Activated T-cell treated with anti-CD3 and anti-CD28 coated beads, Interleukin-2, amount 50 U/mL, for 72 hours (primary cell): ENCODE results near the gene TMEM187. TPM values are rescaled to one million over a fixed set of nuclear protein-coding genes. Genes with fewer than 3 reads are reported as not detected.
A peak's percentile ranks its signal among the peaks of the same experiment; 100 is the strongest.

Experiments
- ATAC-seq, 2 donors: fragments of 150-1000 bp; cut with Tn5 transposase; replicated peaks in 1 of 2; 2 replicates each; pipeline ENCODE4 v1.10.0; 2021; ENCODE audit warnings: moderate library complexity in 2 of 2, mild to moderate bottlenecking in 1 of 2
- DNase-seq, 2 donors: peaks; one replicate each; pipeline ENCODE4 v3.0.0; 2021 to 2022; ENCODE audit warnings: mixed read lengths in 1 of 2
- H3K27ac Mint-ChIP-seq: one replicate; pipeline ENCODE4 v1.8.0; 2022; ENCODE audit warnings: mild to moderate bottlenecking, moderate library complexity, mixed read lengths
- H3K27me3 Mint-ChIP-seq: one replicate; pipeline ENCODE4 v1.8.0; 2022; ENCODE audit warnings: low read depth, mixed read lengths
- H3K36me3 Mint-ChIP-seq, 2 donors: one replicate each; pipeline ENCODE4 v1.8.0; 2022; ENCODE audit warnings: mixed read lengths in 2 of 2, mild to moderate bottlenecking in 1 of 2; ENCODE audit not compliant: insufficient read depth in 2 of 2
- H3K4me1 Mint-ChIP-seq: one replicate; pipeline ENCODE4 v1.8.0; 2022; ENCODE audit warnings: low read depth, mixed read lengths
- H3K4me3 Mint-ChIP-seq, 2 donors: one replicate each; pipeline ENCODE4 v1.8.0; 2022; ENCODE audit warnings: mild to moderate bottlenecking in 2 of 2, mixed read lengths in 2 of 2, moderate library complexity in 2 of 2
- H3K9me3 Mint-ChIP-seq, 2 donors: one replicate each; pipeline ENCODE4 v1.8.0; 2022; ENCODE audit warnings: mixed read lengths in 2 of 2
- total RNA-seq, 2 donors: library from RNA; stranded (reverse); gene quantifications; one replicate each; pipeline ENCODE4 v1.2.3, GENCODE V29; 2022

The TMEM187 gene
- total RNA-seq, 2 donors from 2014 or later, result 9.1 to 9.8 TPM

DNA sequence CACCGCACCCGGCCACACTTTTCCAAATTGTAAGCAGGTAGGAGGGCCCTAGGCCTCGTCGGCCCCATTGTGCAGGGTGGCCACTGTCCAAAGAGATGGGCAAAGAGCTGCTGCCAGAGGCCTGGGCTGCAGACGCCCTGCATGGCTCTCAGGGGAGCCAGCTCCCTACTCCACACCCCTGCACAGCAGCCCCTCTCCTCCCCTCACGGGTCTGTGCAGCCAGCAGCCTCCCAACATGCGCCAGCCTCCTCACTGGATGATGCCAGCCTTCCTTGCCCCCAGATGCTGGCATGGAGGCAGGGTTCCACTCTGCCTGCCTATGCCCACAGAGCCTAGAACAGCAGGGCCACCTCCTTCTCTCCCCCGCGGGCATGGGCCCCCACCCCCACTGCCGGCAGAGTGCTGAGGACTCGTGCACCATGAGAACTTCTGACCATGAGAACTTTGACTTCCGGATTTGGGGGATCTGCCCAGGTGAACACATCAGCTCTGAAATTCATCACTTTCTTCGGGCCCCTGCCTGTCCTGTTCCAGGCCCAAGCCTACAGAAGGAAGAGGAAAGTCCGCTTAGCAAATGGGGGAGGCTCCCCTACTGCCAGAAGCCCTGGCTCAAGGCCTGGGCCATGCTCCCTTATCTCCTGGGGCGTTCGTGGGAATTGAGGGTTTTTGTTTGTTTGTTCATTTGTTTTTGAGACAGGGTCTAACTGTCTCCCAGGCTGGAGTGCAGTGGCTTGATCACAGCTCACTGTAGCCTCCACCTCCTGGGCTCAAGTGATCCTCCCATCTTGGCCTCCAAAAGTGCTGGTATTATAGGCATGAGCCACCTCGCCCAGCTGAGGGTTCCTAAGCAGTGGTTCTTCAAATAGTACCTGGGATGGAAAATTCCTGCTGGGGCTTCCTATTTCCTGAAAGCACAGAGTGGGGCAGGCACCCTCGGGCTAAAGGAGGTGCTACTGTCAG is 39.1 kb downstream of the TMEM187 start:
- Mint-ChIP-seq H3K4me3 (no peak overlapping the region), H3K9me3 (no peaks in the 10 kb centered on the region), H3K27ac (no peak overlapping the region)

GRCh38 chrX:154012336-154012991 is 39.9 kb downstream of the TMEM187 start:
- DNase-seq (no peak), ATAC-seq (no peak)
- peaks cover 19% of the 10 kb centered on the region for H3K27me3 Mint-ChIP-seq
- no peak overlapping the region for H3K27ac Mint-ChIP-seq
- H3K4me3 Mint-ChIP-seq, result no peak overlapping the region
- no peaks in the 10 kb centered on the region for H3K9me3 Mint-ChIP-seq
- H3K4me1 Mint-ChIP-seq, result peaks cover 21% of the 10 kb centered on the region
- H3K36me3 Mint-ChIP-seq, result peaks cover 4 to 12% of the 10 kb centered on the region in 2 donors

More for the DNA sequence above, 39.1 kb downstream of the TMEM187 start:
- Mint-ChIP-seq H3K36me3 (peaks cover 4 to 12% of the 10 kb centered on the region in 2 donors), H3K27me3 (peaks cover 19% of the 10 kb centered on the region), H3K4me1 (peaks cover 21% of the 10 kb centered on the region)
- no peak for DNase-seq
- ATAC-seq, result no peak

- no peaks in the 10 kb centered on the region for H3K9me3 Mint-ChIP-seq
- ATAC-seq (no peak), DNase-seq (no peak)
- H3K27me3 Mint-ChIP-seq, result peaks cover 13% of the 10 kb centered on the region
- peaks cover 18% of the 10 kb centered on the region for H3K4me1 Mint-ChIP-seq
- peaks cover 0 to 10% of the 10 kb centered on the region in 2 donors for H3K36me3 Mint-ChIP-seq
- no peak overlapping the region for H3K27ac Mint-ChIP-seq
- no peak overlapping the region for H3K4me3 Mint-ChIP-seq
Measured at GRCh38 chrX:154013001-154013421, 40.5 kb downstream of the TMEM187 start.

DNA sequence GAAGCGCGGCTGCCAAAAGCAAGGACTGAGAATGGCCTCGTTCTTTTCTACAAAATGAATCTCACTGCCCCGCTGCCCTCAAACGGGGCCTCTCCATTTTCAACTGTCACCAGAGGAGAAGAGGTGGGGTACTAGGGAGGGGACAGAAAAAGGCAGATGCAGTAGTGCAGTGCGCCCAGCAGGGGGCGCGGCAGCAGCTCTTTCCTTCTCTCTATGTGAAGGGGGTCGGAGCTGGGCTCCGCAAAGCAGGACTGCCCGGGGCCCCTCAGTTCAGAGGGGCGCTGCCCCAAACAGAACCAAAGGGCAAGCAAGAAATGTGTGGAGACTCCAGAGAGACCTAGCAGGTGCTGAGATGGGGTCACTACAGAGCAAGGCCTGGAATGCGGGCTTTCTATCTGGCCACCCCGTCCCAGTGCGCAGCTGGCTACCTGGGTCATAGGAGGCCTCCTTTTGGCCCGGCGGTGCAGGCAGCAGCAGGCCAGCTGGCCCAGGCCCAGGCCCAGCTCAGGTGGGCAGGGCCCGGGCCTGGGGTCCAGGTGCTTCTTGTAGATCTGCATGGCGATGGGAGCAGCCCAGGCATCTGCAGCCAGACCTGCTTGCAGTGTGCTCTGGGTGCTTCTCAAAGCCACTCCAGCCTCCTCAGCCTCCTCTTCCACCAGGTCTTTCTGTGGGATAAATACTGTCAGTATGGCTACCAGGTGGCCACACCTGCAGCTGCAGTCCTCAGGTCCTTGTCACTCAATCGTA is 41.2 kb downstream of the TMEM187 start:
- peaks cover 5% of the 10 kb centered on the region for H3K27me3 Mint-ChIP-seq
- ATAC-seq (peak; percentile 72 to 75), DNase-seq (peak; percentile 46 to 50)
- H3K4me3 Mint-ChIP-seq, result no peak overlapping the region
- H3K9me3 Mint-ChIP-seq, result no peaks in the 10 kb centered on the region
- H3K4me1 Mint-ChIP-seq, result peaks cover 15% of the 10 kb centered on the region
- H3K27ac Mint-ChIP-seq, result no peak overlapping the region
- H3K36me3 Mint-ChIP-seq, result peaks cover 0 to 9% of the 10 kb centered on the region in 2 donors

DNA sequence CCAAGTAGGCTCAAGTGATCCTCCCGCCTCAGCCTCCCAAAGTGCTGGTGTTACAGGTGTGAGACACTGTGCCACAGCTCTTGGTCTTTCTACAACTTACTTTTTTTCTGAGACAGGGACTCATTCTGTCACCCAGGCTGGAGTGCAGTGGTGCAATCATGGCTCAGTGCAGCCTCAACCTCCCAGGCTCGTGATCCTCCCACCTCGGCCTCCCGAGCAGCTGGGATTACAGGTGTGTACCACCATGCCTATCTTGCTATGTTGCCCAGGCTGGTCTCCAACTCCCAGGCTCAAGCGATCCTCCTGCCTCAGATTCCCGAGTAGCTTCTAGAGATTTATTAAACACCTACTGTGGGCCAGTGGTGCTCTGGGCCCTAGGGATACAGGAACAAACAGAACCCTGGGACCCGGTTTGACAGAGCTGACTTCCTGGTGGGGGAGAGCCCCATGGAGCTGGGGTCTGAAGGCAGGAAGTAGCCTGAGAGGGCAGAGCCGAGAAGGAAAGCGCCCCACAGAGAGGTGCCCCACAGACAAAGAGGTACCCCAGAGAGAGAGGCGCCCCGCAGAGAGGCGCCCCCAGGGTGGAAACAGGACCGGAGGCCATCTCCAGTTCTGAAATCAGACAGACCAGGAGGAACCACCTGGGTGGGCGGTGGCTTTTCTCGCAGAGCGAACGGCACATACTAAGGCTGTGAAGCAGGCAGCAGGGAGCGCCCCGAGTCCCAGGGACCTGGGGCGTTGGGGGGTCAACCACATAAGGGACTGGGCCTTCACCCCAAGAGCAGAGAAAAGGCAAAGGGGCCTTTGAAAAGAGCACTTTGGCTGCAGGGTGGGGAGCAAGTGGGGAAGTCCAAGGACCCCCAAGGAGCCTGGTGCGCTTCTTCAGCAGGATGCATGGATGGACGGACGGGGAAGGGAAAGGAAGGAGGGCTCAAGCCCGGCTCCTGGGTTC is 42.2 kb downstream of the TMEM187 start:
- ATAC-seq (no peak), DNase-seq (no peak)
- peaks cover 15% of the 10 kb centered on the region for H3K4me1 Mint-ChIP-seq
- no peak overlapping the region for H3K27ac Mint-ChIP-seq
- H3K9me3 Mint-ChIP-seq, result no peaks in the 10 kb centered on the region
- H3K4me3 Mint-ChIP-seq, result peak overlapping the region in 1 of 2 donors; percentile 20
- H3K36me3 Mint-ChIP-seq, result peaks cover 0 to 11% of the 10 kb centered on the region in 2 donors
- H3K27me3 Mint-ChIP-seq, result peaks cover 5% of the 10 kb centered on the region

DNA sequence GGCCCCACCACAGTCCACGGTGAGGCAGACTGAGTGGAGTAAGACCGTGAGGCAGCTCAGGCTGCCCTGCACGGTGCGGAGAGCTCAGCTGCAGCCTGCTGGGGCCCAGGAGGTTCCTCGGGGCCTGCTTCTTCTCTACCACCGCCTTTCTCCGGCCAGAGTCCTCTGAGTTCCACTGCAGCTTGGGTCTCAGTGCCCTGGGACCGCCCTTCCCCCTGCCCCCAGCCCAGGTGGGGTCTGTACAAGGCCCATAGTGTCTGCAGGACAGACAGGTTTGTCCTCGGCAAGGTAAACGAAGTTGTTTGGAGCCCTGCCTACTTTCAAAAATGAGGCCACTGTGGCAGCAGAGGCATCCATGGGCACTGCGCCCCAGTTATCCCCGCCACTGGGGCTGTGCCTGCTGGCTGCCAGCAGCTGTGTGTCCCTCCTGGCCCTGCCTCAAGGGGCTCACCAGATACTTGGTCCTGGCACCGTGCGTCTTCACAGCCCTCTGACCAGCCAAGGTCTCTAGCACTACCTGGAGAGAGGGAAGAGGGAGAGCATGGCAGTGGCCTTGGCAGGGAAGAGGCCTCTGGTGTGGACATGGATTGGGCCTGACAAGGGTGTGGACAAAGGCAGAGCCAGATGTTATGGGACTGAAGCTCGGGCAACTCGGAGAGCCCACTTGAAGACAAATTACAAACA is 43.2 kb downstream of the TMEM187 start:
- Mint-ChIP-seq H3K27ac (no peak overlapping the region), H3K4me1 (peaks cover 18% of the 10 kb centered on the region), H3K36me3 (peaks cover 0 to 11% of the 10 kb centered on the region in 2 donors), H3K27me3 (peaks cover 5% of the 10 kb centered on the region), H3K9me3 (no peaks in the 10 kb centered on the region), H3K4me3 (no peak overlapping the region)
- DNase-seq (no peak), ATAC-seq (no peak)

- no peak overlapping the region for H3K4me3 Mint-ChIP-seq
- no peaks in the 10 kb centered on the region for H3K9me3 Mint-ChIP-seq
- no peak for DNase-seq
- no peak for ATAC-seq
- H3K27ac Mint-ChIP-seq, result no peak overlapping the region
- H3K36me3 Mint-ChIP-seq, result peaks cover 0 to 10% of the 10 kb centered on the region in 2 donors
- H3K4me1 Mint-ChIP-seq, result peaks cover 26% of the 10 kb centered on the region
- H3K27me3 Mint-ChIP-seq, result peaks cover 5% of the 10 kb centered on the region
Measured at GRCh38 chrX:154016366-154017076, 44.0 kb downstream of the TMEM187 start.

DNA sequence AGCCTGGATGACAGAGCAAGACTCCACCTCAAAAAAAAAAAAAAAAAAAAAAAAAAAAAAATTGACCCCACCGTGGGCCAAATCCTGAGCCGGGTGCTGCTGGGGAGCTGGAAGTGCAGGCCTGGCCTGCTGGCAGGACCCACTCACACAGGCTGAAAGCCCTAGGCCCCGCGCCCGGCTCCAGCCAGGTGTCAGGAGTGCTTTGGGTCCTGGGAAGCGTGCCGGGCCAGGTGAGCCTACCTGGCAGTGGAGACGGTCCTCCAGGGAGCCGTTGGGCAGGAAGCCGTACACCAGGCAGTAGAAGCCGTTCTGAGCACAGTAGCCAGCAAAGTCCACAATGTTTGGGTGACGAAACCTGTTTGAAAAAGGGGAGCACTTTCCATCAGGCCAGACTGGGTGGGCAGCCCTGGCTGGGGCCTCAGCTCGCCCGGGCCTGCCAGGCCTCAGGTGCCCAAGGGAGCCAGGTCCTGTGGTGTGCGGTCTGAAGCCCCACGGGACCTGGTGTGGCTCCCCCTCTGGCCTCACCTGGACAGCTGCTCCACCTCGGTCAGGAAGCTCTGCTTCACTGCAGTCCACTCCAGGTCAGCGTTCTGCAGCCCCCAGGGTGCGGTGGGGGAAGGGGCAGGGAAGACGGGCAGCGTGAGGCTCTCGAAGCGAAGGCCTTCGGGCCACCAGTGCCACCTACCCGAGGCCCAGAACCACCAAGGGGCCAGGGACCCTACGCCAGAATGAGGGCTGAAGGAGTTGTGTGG is 45.4 kb downstream of the TMEM187 start:
- Mint-ChIP-seq H3K9me3 (no peaks in the 10 kb centered on the region), H3K36me3 (peaks cover 0 to 7% of the 10 kb centered on the region in 2 donors), H3K4me3 (peak overlapping the region; percentile 85 to 90), H3K4me1 (peaks cover 26% of the 10 kb centered on the region), H3K27ac (peak overlapping the region; percentile 96), H3K27me3 (peaks cover 5% of the 10 kb centered on the region)
- DNase-seq, result no peak
- no peak for ATAC-seq

- peaks cover 0 to 7% of the 10 kb centered on the region in 2 donors for H3K36me3 Mint-ChIP-seq
- peaks cover 26% of the 10 kb centered on the region for H3K4me1 Mint-ChIP-seq
- no peak for DNase-seq
- peaks cover 5% of the 10 kb centered on the region for H3K27me3 Mint-ChIP-seq
- no peaks in the 10 kb centered on the region for H3K9me3 Mint-ChIP-seq
- H3K27ac Mint-ChIP-seq, result peak overlapping the region; percentile 96
- no peak for ATAC-seq
- peak overlapping the region; percentile 85 to 90 for H3K4me3 Mint-ChIP-seq
Measured at GRCh38 chrX:154018518-154019060, 46.0 kb downstream of the TMEM187 start.

DNA sequence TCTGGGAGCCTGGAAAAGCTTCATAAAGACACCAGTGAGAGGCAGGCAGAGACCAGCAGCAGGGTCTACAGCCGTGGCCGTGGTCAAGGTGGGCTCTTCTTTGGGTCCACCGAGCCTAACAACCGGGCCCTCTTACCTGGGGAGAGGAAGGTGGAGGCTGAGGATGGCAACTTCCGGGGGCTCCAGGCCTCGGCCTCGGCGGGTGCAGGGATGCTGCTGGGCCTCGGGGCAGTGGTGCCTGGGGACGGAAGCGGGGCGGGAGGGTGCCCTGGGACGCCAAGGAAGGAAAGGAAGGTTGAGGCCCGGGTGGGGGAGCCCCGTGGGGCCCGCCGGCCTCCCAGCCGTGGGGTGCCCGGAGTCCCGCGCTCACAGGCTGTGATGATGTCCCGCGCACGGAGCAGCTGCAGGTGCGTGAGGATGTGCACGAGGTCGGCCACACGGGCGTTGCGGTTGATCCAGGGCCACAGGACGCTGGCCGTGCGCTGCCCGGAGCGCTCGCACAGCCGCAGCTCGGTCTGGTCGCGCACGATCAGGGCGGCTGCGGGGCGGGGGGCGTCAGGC is 46.6 kb downstream of the TMEM187 start:
- ATAC-seq, result peak; percentile 2 to 12
- peak; percentile 31 to 38 for DNase-seq
- Mint-ChIP-seq H3K27me3 (peaks cover 5% of the 10 kb centered on the region), H3K4me3 (peak overlapping the region; percentile 85 to 90), H3K9me3 (no peaks in the 10 kb centered on the region), H3K27ac (peak overlapping the region; percentile 96), H3K36me3 (peaks cover 0 to 7% of the 10 kb centered on the region in 2 donors), H3K4me1 (peaks cover 26% of the 10 kb centered on the region)
